ENCODE data around the gene KCNK3. TPM values are rescaled to one million over a fixed set of nuclear protein-coding genes. Genes with fewer than 3 reads are reported as not detected.
A peak's percentile ranks its signal among the peaks of the same experiment; 100 is the strongest.

Gene KCNK3
- total RNA-seq, 1 donor from 2014 or later, result 1.9 TPM

- Histone ChIP-seq H3K4me2 (ENCODE audit: low read length) (no peak overlapping the region), H3K79me2 (ENCODE audit: insufficient read depth, low read length) (no peaks in the 10 kb centered on the region), H3K27me3 (ENCODE audit: insufficient read depth, low read length) (peaks cover 2% of the 10 kb centered on the region), H3K4me1 (ENCODE audit: insufficient read depth, low read length) (peaks cover 9% of the 10 kb centered on the region), H3K36me3 (ENCODE audit: insufficient read depth, low read length) (no peaks in the 10 kb centered on the region), H3K9ac (ENCODE audit: low read length) (no peak overlapping the region), H2AFZ (ENCODE audit: low read depth, low read length) (no peak overlapping the region), H3K27ac (ENCODE audit: low read depth, low read length) (no peak overlapping the region), H3K9me3 (ENCODE audit: insufficient read depth, low read depth, low read length) (no peaks in the 10 kb centered on the region), H3K4me3 (ENCODE audit: insufficient read depth, low read depth, low read length) (no peak overlapping the region), H4K20me1 (ENCODE audit: insufficient read depth, low read length) (no peaks in the 10 kb centered on the region)
- TF ChIP-seq CTCF (IDR thresholded peaks at IDR 0.05; ENCODE audit: insufficient read depth, low read depth, low read length), result no peak
- no peak for TF ChIP-seq EZH2 (IDR thresholded peaks at IDR 0.05; ENCODE audit: insufficient read depth, low read length)
- DNase-seq (ENCODE audit: low read depth) (no peak), FAIRE-seq (no peak)
- Mint-ChIP-seq H3K4me3 (ENCODE audit: unreplicated experiment) (no peak overlapping the region), H3K9me3 (ENCODE audit: unreplicated experiment) (no peaks in the 10 kb centered on the region), H3K27me3 (ENCODE audit: low read depth, unreplicated experiment) (peaks cover 32% of the 10 kb centered on the region), H3K27ac (ENCODE audit: unreplicated experiment) (no peak overlapping the region), H3K36me3 (ENCODE audit: low read depth, unreplicated experiment) (no peaks in the 10 kb centered on the region), H3K4me1 (ENCODE audit: low read depth, unreplicated experiment) (peaks cover 7% of the 10 kb centered on the region)
These were observed 40.9 kb downstream of the KCNK3 start for GRCh38 chr2:26733413-26733812.

- H3K27ac Mint-ChIP-seq (ENCODE audit: unreplicated experiment), result peak overlapping the region; percentile 1
- FAIRE-seq (peak; percentile 75), DNase-seq (ENCODE audit: low read depth) (peak; percentile 93)
- Histone ChIP-seq H3K36me3 (ENCODE audit: insufficient read depth, low read length) (no peaks in the 10 kb centered on the region), H3K4me2 (ENCODE audit: low read length) (peak overlapping the region; percentile 33), H3K27ac (ENCODE audit: low read depth, low read length) (no peak overlapping the region), H3K4me1 (ENCODE audit: insufficient read depth, low read length) (peaks cover 9% of the 10 kb centered on the region), H3K4me3 (ENCODE audit: insufficient read depth, low read depth, low read length) (no peak overlapping the region), H3K79me2 (ENCODE audit: insufficient read depth, low read length) (no peaks in the 10 kb centered on the region), H2AFZ (ENCODE audit: low read depth, low read length) (no peak overlapping the region), H3K9ac (ENCODE audit: low read length) (no peak overlapping the region), H3K9me3 (ENCODE audit: insufficient read depth, low read depth, low read length) (no peaks in the 10 kb centered on the region), H3K27me3 (ENCODE audit: insufficient read depth, low read length) (peaks cover 2% of the 10 kb centered on the region), H4K20me1 (ENCODE audit: insufficient read depth, low read length) (no peaks in the 10 kb centered on the region)
- H3K9me3 Mint-ChIP-seq (ENCODE audit: unreplicated experiment), result no peaks in the 10 kb centered on the region
- H3K4me1 Mint-ChIP-seq (ENCODE audit: low read depth, unreplicated experiment), result peaks cover 7% of the 10 kb centered on the region
- H3K36me3 Mint-ChIP-seq (ENCODE audit: low read depth, unreplicated experiment), result no peaks in the 10 kb centered on the region
- H3K27me3 Mint-ChIP-seq (ENCODE audit: low read depth, unreplicated experiment), result peaks cover 25% of the 10 kb centered on the region
- TF ChIP-seq EZH2 (IDR thresholded peaks at IDR 0.05; ENCODE audit: insufficient read depth, low read length) (no peak), CTCF (IDR thresholded peaks at IDR 0.05; ENCODE audit: insufficient read depth, low read depth, low read length) (no peak)
- no peak overlapping the region for H3K4me3 Mint-ChIP-seq (ENCODE audit: unreplicated experiment)
These were observed 42.6 kb downstream of the KCNK3 start for GRCh38 chr2:26735097-26735496.

- peaks cover 9% of the 10 kb centered on the region for H3K4me1 ChIP-seq (ENCODE audit: insufficient read depth, low read length)
- peaks cover 7% of the 10 kb centered on the region for H3K4me1 Mint-ChIP-seq (ENCODE audit: low read depth, unreplicated experiment)
- no peak overlapping the region for H3K4me3 ChIP-seq (ENCODE audit: insufficient read depth, low read depth, low read length)
- no peak overlapping the region for H2AFZ ChIP-seq (ENCODE audit: low read depth, low read length)
- no peak overlapping the region for H3K27ac ChIP-seq (ENCODE audit: low read depth, low read length)
- no peaks in the 10 kb centered on the region for H3K9me3 Mint-ChIP-seq (ENCODE audit: unreplicated experiment)
- H3K79me2 ChIP-seq (ENCODE audit: insufficient read depth, low read length), result no peaks in the 10 kb centered on the region
- FAIRE-seq, result no peak
- no peak overlapping the region for H3K4me3 Mint-ChIP-seq (ENCODE audit: unreplicated experiment)
- no peaks in the 10 kb centered on the region for H3K36me3 Mint-ChIP-seq (ENCODE audit: low read depth, unreplicated experiment)
- peaks cover 2% of the 10 kb centered on the region for H3K27me3 ChIP-seq (ENCODE audit: insufficient read depth, low read length)
- TF ChIP-seq EZH2 (IDR thresholded peaks at IDR 0.05; ENCODE audit: insufficient read depth, low read length) (no peak), CTCF (IDR thresholded peaks at IDR 0.05; ENCODE audit: insufficient read depth, low read depth, low read length) (no peak)
- no peaks in the 10 kb centered on the region for H4K20me1 ChIP-seq (ENCODE audit: insufficient read depth, low read length)
- no peak overlapping the region for H3K4me2 ChIP-seq (ENCODE audit: low read length)
- peaks cover 27% of the 10 kb centered on the region for H3K27me3 Mint-ChIP-seq (ENCODE audit: low read depth, unreplicated experiment)
- no peak for DNase-seq (ENCODE audit: low read depth)
- no peaks in the 10 kb centered on the region for H3K9me3 ChIP-seq (ENCODE audit: insufficient read depth, low read depth, low read length)
- no peaks in the 10 kb centered on the region for H3K36me3 ChIP-seq (ENCODE audit: insufficient read depth, low read length)
- H3K27ac Mint-ChIP-seq (ENCODE audit: unreplicated experiment), result no peak overlapping the region
- H3K9ac ChIP-seq (ENCODE audit: low read length), result no peak overlapping the region
These were observed 43.5 kb downstream of the KCNK3 start for GRCh38 chr2:26735883-26736588.

All from astrocyte (in vitro differentiated cells and primary cell).